ENCODE results near the gene GRIK1. TPM values are rescaled to one million over a fixed set of nuclear protein-coding genes. Genes with fewer than 3 reads are reported as not detected.

GRIK1 gene
- polyA plus RNA-seq, 1 donor from 2014 or later = 8.7 TPM

- no peaks in the 10 kb centered on the region for H3K27me3 ChIP-seq (ENCODE audit: insufficient read depth, low read depth, low read length)
- no peaks in the 10 kb centered on the region for H3K9me3 ChIP-seq (ENCODE audit: low read length)
- H3K4me2 ChIP-seq (ENCODE audit: low read length) = no peak overlapping the region
- no peaks in the 10 kb centered on the region for H3K36me3 ChIP-seq (ENCODE audit: insufficient read depth, low read length)
- H3K9ac ChIP-seq (ENCODE audit: low read length) = no peak overlapping the region
- no peak overlapping the region for H2AFZ ChIP-seq (ENCODE audit: low read depth, low read length)
- TF ChIP-seq SMC3 (conservative IDR thresholded peaks at IDR 0.05; ENCODE audit: poor library complexity) (no peak), CTCF (IDR thresholded peaks at IDR 0.05; ENCODE audit: poor library complexity, severe bottlenecking) (no peak)
- no peaks in the 10 kb centered on the region for H3K9me2 ChIP-seq (ENCODE audit: insufficient read depth, low read length)
- no peaks in the 10 kb centered on the region for H3F3A ChIP-seq (ENCODE audit: insufficient read depth, low read length, poor library complexity, severe bottlenecking)
- H3K27ac ChIP-seq (ENCODE audit: low read length) = no peak overlapping the region
- no peaks in the 10 kb centered on the region for H4K20me1 ChIP-seq (ENCODE audit: insufficient read depth)
- no peaks in the 10 kb centered on the region for H3K79me2 ChIP-seq (replicated peaks; ENCODE audit: insufficient read depth, low read length)
- H3K4me3 ChIP-seq (ENCODE audit: low read length) = no peak overlapping the region
Measured at GRCh38 chr21:29557200-29557599, 382.6 kb downstream of the GRIK1 start.

- H3K9me3 ChIP-seq (ENCODE audit: low read length) = no peaks in the 10 kb centered on the region
- no peaks in the 10 kb centered on the region for H3K36me3 ChIP-seq (ENCODE audit: insufficient read depth, low read length)
- H3K4me2 ChIP-seq (ENCODE audit: low read length) = no peak overlapping the region
- TF ChIP-seq REST (IDR thresholded peaks at IDR 0.05; ENCODE audit: borderline replicate concordance) (no peak), RAD21 (conservative IDR thresholded peaks at IDR 0.05) (no peak), POLR2AphosphoS5 (IDR thresholded peaks at IDR 0.05) (no peak), EZH2 (IDR thresholded peaks at IDR 0.05; ENCODE audit: borderline replicate concordance, insufficient read depth, low read length, poor library complexity, severe bottlenecking) (no peak), EP300 (conservative IDR thresholded peaks at IDR 0.05; ENCODE audit: poor library complexity, severe bottlenecking) (no peak), SMC3 (conservative IDR thresholded peaks at IDR 0.05; ENCODE audit: poor library complexity) (no peak), TAF1 (IDR thresholded peaks at IDR 0.05; ENCODE audit: low read depth) (no peak), MXI1 (conservative IDR thresholded peaks at IDR 0.05; ENCODE audit: poor library complexity, severe bottlenecking) (no peak), CTCF (IDR thresholded peaks at IDR 0.05; ENCODE audit: poor library complexity, severe bottlenecking) (no peak)
- no peak overlapping the region for H3K9ac ChIP-seq (ENCODE audit: low read length)
- H3K27ac ChIP-seq (ENCODE audit: low read length) = no peak overlapping the region
- H3K27me3 ChIP-seq (ENCODE audit: insufficient read depth, low read depth, low read length) = no peaks in the 10 kb centered on the region
- no peak overlapping the region for H2AFZ ChIP-seq (ENCODE audit: low read depth, low read length)
- H3K4me3 ChIP-seq (ENCODE audit: low read length) = no peak overlapping the region
- H3F3A ChIP-seq (ENCODE audit: insufficient read depth, low read length, poor library complexity, severe bottlenecking) = no peaks in the 10 kb centered on the region
- no peaks in the 10 kb centered on the region for H4K20me1 ChIP-seq (ENCODE audit: insufficient read depth)
- H3K79me2 ChIP-seq (replicated peaks; ENCODE audit: insufficient read depth, low read length) = no peaks in the 10 kb centered on the region
- H3K9me2 ChIP-seq (ENCODE audit: insufficient read depth, low read length) = no peaks in the 10 kb centered on the region
Measured at GRCh38 chr21:29555601-29556000, 384.2 kb downstream of the GRIK1 start.
